GM21576 (cell line): ENCODE measurements around the gene ESRP2.

Experiments used
- ATAC-seq: cut with Tn5 transposase; IDR thresholded peaks from one replicate; pipeline ENCODE4 v1.9.1; 2021; ENCODE audit warnings: mild to moderate bottlenecking, moderate library complexity; ENCODE audit not compliant: unreplicated experiment

ESRP2 gene

GRCh38 chr16:68227183-68227793 lies 8.6 kb downstream of the ESRP2 start:
- no peak for ATAC-seq

- ATAC-seq: no peak
Observed at GRCh38 chr16:68226116-68226515, 9.8 kb downstream of the ESRP2 start.

- ATAC-seq: no peak
Observed at GRCh38 chr16:68223072-68223471, 12.9 kb downstream of the ESRP2 start.

GRCh38 chr16:68219725-68220351 lies 16.1 kb downstream of the ESRP2 start:
- ATAC-seq: no peak

- no peak for ATAC-seq
Observed at GRCh38 chr16:68217506-68217905, 18.4 kb downstream of the ESRP2 start.

- no peak for ATAC-seq
Observed at GRCh38 chr16:68216240-68216639, 19.7 kb downstream of the ESRP2 start.

GRCh38 chr16:68215302-68215701 lies 20.6 kb downstream of the ESRP2 start:
- no peak for ATAC-seq

GRCh38 chr16:68214726-68215125 lies 21.2 kb downstream of the ESRP2 start:
- ATAC-seq: no peak

GRCh38 chr16:68206245-68206644 lies 29.7 kb downstream of the ESRP2 start:
- no peak for ATAC-seq

GRCh38 chr16:68202091-68202519 lies 33.8 kb downstream of the ESRP2 start:
- no peak for ATAC-seq

- no peak for ATAC-seq
Observed at GRCh38 chr16:68200088-68200783, 35.7 kb downstream of the ESRP2 start.

GRCh38 chr16:68197250-68197649 lies 38.7 kb downstream of the ESRP2 start:
- ATAC-seq: no peak

- ATAC-seq: no peak
Observed at GRCh38 chr16:68194251-68194650, 41.7 kb downstream of the ESRP2 start.

GRCh38 chr16:68190736-68191510 lies 45.0 kb downstream of the ESRP2 start:
- ATAC-seq: no peak

- no peak for ATAC-seq
Observed at GRCh38 chr16:68190081-68190480, 45.8 kb downstream of the ESRP2 start.

GRCh38 chr16:68188170-68188569 lies 47.8 kb downstream of the ESRP2 start:
- ATAC-seq: no peak

- ATAC-seq: no peak
Observed at GRCh38 chr16:68187505-68187904, 48.4 kb downstream of the ESRP2 start.

- ATAC-seq: no peak
Observed at GRCh38 chr16:68186877-68187276, 49.0 kb downstream of the ESRP2 start.

GRCh38 chr16:68183046-68183445 lies 52.9 kb downstream of the ESRP2 start:
- no peak for ATAC-seq

- ATAC-seq: no peak
Observed at GRCh38 chr16:68179855-68180254, 56.1 kb downstream of the ESRP2 start.

- ATAC-seq: no peak
Observed at GRCh38 chr16:68179196-68179795, 56.6 kb downstream of the ESRP2 start.
